Measurements from ENCODE around the gene NCR3LG1. TPM values are rescaled to one million over a fixed set of nuclear protein-coding genes. Genes with fewer than 3 reads are reported as not detected.

Gene NCR3LG1
- total and polyA plus RNA-seq, 9 of the 15 experiments (the other 6 are each of a cell fraction or from before 2014, with no cell fraction given): 4.1 to 39.8 (median 25.1) TPM

- no peak for TF ChIP-seq ZBTB49 (CRISPR knock-in tag; IDR thresholded peaks at IDR 0.05; ENCODE audit: borderline replicate concordance)
- TF ChIP-seq ZFP36 (IDR thresholded peaks at IDR 0.05; ENCODE audit: low read depth, low read length, partially characterized antibody): peak; percentile 98
- peak; percentile 77 for TF ChIP-seq RBM25 (IDR thresholded peaks at IDR 0.05; ENCODE audit: low read depth, low read length, severe bottlenecking)
These were observed 59.8 kb downstream of the NCR3LG1 start (continued) for GRCh38 chr11:17411418-17411817.

GRCh38 chr11:17412488-17413180, 61.0 kb downstream of the NCR3LG1 start:
- Histone ChIP-seq H3K4me2 (ENCODE audit: insufficient read depth, low read length) (no peak overlapping the region), H3K9me3 (replicated peaks; ENCODE audit: control insufficient read depth, insufficient read depth, low read depth, low read length) (no peaks in the 10 kb centered on the region), H3K27me3 (ENCODE audit: control insufficient read depth in 2 of 2, insufficient read depth in 2 of 2, low read length in 2 of 2) (peaks cover 2 to 54% of the 10 kb centered on the region in 2 experiments; a peak in 4 of 5 replicates), H3K9ac (ENCODE audit: insufficient read depth in 1 of 2, low read depth in 2 of 2, low read length in 2 of 2) (no peak overlapping the region), H3K27ac (ENCODE audit: extremely low read depth, low read depth, low read length) (no peak overlapping the region), H2AFZ (ENCODE audit: low read depth, low read length) (no peak overlapping the region), H3K79me2 (ENCODE audit: control insufficient read depth, insufficient read depth, low read length) (no peaks in the 10 kb centered on the region), H3K36me3 (ENCODE audit: control insufficient read depth, insufficient read depth, low read length) (no peaks in the 10 kb centered on the region), H3K9me1 (ENCODE audit: control insufficient read depth, insufficient read depth, low read length) (no peaks in the 10 kb centered on the region), H3K4me1 (replicated peaks in 1 of 2; ENCODE audit: control insufficient read depth in 2 of 2, insufficient read depth in 2 of 2, low read length in 2 of 2) (no peaks in the 10 kb centered on the region), H4K20me1 (replicated peaks; ENCODE audit: control insufficient read depth, insufficient read depth, low read length) (no peaks in the 10 kb centered on the region), H3K4me3 (no peak overlapping the region)
- DNase-seq (ENCODE audit: extremely low read depth in 1 of 4, low spot score in 3 of 4): no peak
- ATAC-seq: no peak
- no peak for FAIRE-seq
- POLR2A ChIA-PET: interaction anchor here (0.6 kb wide), 1 partner anchor 55 kb away, joined by 3 read pairs; no protein-coding TSS in a partner anchor
- WGBS (ENCODE audit: insufficient coverage, low coverage, missing lambda C conversion rate): 11% methylated on average over 9 of the region's 9 CpGs
- in situ Hi-C loops (cut with MboI) (no loop called here), intact Hi-C loops (cut with micrococcal nuclease) (no loop called here)
- BruUV-seq (replicated peaks): no TSS peak
- TF ChIP-seq KLF10 (CRISPR knock-in tag; IDR thresholded peaks at IDR 0.05): no peak
- TF ChIP-seq, protein P1, sequence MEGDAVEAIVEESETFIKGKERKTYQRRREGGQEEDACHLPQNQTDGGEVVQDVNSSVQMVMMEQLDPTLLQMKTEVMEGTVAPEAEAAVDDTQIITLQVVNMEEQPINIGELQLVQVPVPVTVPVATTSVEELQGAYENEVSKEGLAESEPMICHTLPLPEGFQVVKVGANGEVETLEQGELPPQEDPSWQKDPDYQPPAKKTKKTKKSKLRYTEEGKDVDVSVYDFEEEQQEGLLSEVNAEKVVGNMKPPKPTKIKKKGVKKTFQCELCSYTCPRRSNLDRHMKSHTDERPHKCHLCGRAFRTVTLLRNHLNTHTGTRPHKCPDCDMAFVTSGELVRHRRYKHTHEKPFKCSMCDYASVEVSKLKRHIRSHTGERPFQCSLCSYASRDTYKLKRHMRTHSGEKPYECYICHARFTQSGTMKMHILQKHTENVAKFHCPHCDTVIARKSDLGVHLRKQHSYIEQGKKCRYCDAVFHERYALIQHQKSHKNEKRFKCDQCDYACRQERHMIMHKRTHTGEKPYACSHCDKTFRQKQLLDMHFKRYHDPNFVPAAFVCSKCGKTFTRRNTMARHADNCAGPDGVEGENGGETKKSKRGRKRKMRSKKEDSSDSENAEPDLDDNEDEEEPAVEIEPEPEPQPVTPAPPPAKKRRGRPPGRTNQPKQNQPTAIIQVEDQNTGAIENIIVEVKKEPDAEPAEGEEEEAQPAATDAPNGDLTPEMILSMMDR (IDR thresholded peaks at IDR 0.05 in 2 of 3, conservative IDR thresholded peaks at IDR 0.05 in 1 of 3; ENCODE audit: insufficient read depth in 2 of 3, low read depth in 1 of 3, low read length in 3 of 3): peak in 1 of 3 experiments; percentile 7; a peak in 1 of 6 replicates
- CTCF ChIA-PET (ENCODE audit: low intra/inter-chr PET ratio): no interaction called here

Data from K562 (cell line).